Hepatocyte (in vitro differentiated cells): Measurements from ENCODE around the gene HMCN1.

Experiments used
- CTCF ChIP-seq: fragments of 200-600 bp; sonication (generic); IDR thresholded peaks from 2 replicates; pipeline ENCODE4 v1.5.1; 2016; ENCODE audit warnings: antibody characterized with exemption, mild to moderate bottlenecking; ENCODE audit not compliant: poor library complexity
- EZH2 ChIP-seq: fragments of 200-600 bp; sonication (generic); IDR thresholded peaks from 2 replicates; pipeline ENCODE4 v1.6.1; 2016; ENCODE audit warnings: antibody characterized with exemption, mild to moderate bottlenecking, borderline replicate concordance
- EZH2phosphoT487 ChIP-seq: fragments of 200-600 bp; sonication (generic); IDR thresholded peaks from one replicate; pipeline ENCODE4 v1.6.1; 2018; ENCODE audit warnings: antibody characterized with exemption, mild to moderate bottlenecking, low read depth, moderate library complexity; ENCODE audit not compliant: unreplicated experiment, severe bottlenecking

GRCh38 chr1:186206048-186206570 is 471.9 kb downstream of the HMCN1 start:
- TF ChIP-seq EZH2 (no peak), CTCF (no peak), EZH2phosphoT487 (no peak)
